HUES64 (cell line): ENCODE results near the gene PRR15L.

ENCODE experiments used
- H3K27ac ChIP-seq: 2 replicates; pipeline ENCODE4 v1.7.0; 2013; ENCODE audit warnings: low read depth, low read length, inconsistent platforms
- H3K27me3 ChIP-seq: 2 replicates; pipeline ENCODE4 v1.6.1; 2013; ENCODE audit warnings: mild to moderate bottlenecking, low read length; ENCODE audit not compliant: insufficient read depth
- H3K36me3 ChIP-seq: 2 replicates; pipeline ENCODE4 v1.6.1; 2013; ENCODE audit warnings: mild to moderate bottlenecking, low read length; ENCODE audit not compliant: insufficient read depth
- H3K4me1 ChIP-seq: 2 replicates; pipeline ENCODE4 v1.6.1; 2013; ENCODE audit warnings: mild to moderate bottlenecking, low read length, moderate library complexity; ENCODE audit not compliant: insufficient read depth
- H3K4me3 ChIP-seq: 2 replicates; pipeline ENCODE4 v1.5.1; 2013; ENCODE audit warnings: mild to moderate bottlenecking, low read length, moderate library complexity
- H3K9ac ChIP-seq: 2 replicates; pipeline ENCODE4 v1.6.1; 2013; ENCODE audit warnings: mild to moderate bottlenecking, low read depth, low read length
- H3K9me3 ChIP-seq: 2 replicates; pipeline ENCODE4 v1.6.1; 2013; ENCODE audit warnings: low read depth, low read length; ENCODE audit not compliant: insufficient read depth
- WGBS: fragments of 150-250, 120-280 bp; methylation state at CpG from one replicate; pipeline ENCODE4 v1.1.7; 2013; ENCODE audit warnings: missing lambda C conversion rate; 5-methylcytosine and 5-hydroxymethylcytosine counted together

PRR15L gene

GRCh38 chr17:47987240-47987835, 29.7 kb upstream of the PRR15L start:
- Histone ChIP-seq H3K27ac (no peak overlapping the region), H3K36me3 (peaks cover 16% of the 10 kb centered on the region), H3K9me3 (no peaks in the 10 kb centered on the region), H3K27me3 (no peaks in the 10 kb centered on the region), H3K4me1 (peaks cover 38% of the 10 kb centered on the region), H3K9ac (no peak overlapping the region), H3K4me3 (no peak overlapping the region)
- WGBS, result 30% methylated on average over 17 of the region's 17 CpGs

- peaks cover 24% of the 10 kb centered on the region for H3K36me3 ChIP-seq
- no peaks in the 10 kb centered on the region for H3K27me3 ChIP-seq
- H3K9me3 ChIP-seq, result no peaks in the 10 kb centered on the region
- H3K4me3 ChIP-seq, result no peak overlapping the region
- peaks cover 30% of the 10 kb centered on the region for H3K4me1 ChIP-seq
- H3K27ac ChIP-seq, result no peak overlapping the region
- WGBS, result 86% methylated on average over 5 of the region's 5 CpGs
- H3K9ac ChIP-seq, result no peak overlapping the region
These were observed 28.8 kb upstream of the PRR15L start for GRCh38 chr17:47986520-47986919.

DNA sequence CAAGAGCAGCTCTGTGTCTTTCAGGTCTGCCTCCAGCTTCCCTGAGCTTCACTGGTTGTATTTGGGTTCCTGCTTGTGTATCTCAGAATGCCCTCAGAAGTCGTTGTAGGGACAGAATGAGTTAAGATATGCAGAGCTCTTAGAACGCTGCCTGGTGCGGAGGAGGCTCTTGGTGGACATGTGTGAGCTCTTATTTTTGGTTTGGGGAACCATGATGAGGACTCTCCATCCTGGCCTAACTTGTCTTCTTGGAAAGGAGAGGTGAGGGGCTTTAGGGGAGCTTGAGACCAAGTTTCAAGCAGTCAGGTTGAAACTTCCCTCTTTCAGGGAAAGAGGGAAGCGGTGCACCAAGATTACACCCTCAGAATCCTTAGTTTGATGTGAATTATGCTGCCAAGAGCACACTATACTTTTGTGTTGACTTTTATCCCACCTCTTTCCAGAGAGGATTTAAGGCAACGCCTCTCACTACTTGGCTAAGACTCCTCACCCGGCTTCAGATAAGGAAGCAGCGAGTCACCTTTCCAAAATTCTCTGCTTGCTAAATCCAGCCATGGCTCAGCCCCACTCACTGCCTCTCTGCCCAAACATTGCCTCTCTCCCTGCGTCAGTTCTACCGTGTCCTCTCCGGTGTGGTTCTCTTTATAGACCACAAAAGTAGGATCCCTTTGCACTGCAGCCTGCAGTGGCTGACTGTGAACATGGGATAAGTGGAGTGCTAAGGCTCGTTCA, 26.0 kb upstream of the PRR15L start:
- Histone ChIP-seq H3K4me3 (no peak overlapping the region), H3K9ac (no peak overlapping the region), H3K9me3 (no peaks in the 10 kb centered on the region), H3K4me1 (peaks cover 17% of the 10 kb centered on the region; the same call in 1 of the 2 replicates), H3K27ac (no peak overlapping the region), H3K27me3 (no peaks in the 10 kb centered on the region), H3K36me3 (peaks cover 53% of the 10 kb centered on the region)
- 91% methylated on average over 11 of the region's 11 CpGs for WGBS

DNA sequence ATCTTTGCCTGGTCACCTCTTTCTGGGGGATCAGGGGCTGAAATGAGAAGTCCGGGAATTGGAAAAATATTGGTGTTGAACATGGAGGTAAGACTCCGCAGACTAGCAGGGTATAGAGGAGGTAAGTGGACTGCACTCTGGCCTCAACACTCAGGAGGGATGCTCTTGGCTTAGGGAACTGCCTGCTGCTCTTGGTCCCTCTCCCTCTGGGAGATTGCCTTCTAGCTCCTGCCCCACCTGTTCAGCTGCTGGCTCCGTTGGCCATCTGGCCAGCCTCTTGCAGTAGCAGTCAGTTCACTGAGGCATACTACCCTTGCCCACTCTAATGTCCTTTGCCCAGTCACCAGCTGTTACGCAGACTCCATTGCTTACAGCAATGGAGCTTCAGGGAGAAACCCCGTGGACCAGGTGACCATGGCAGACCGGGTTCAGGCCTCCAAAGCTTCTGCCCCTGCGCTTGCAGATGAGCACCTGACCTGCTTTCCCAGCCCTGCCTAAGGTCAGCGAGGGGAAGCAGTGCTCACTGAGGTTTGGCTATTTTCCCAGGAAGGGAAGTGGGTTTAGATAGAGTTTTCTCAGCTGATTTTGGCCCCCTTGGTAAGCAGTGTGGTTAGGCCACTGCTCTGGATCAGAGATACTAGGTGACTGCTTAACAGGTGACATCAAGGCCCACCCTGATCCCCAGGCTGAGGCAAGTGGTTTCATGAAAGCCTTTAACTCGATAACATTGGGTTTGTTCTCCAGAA, 25.1 kb upstream of the PRR15L start:
- WGBS, result 96% methylated on average over 9 of the region's 9 CpGs
- Histone ChIP-seq H3K36me3 (peaks cover 56% of the 10 kb centered on the region), H3K27me3 (no peaks in the 10 kb centered on the region), H3K27ac (no peak overlapping the region), H3K4me3 (no peak overlapping the region), H3K9ac (no peak overlapping the region), H3K9me3 (no peaks in the 10 kb centered on the region), H3K4me1 (0 out of 2 replicates have a peak, but pooled peaks cover 12% of the 10 kb centered on the region)

GRCh38 chr17:47982091-47982617, 24.5 kb upstream of the PRR15L start:
- Histone ChIP-seq H3K36me3 (peaks cover 61% of the 10 kb centered on the region), H3K9ac (no peak overlapping the region), H3K9me3 (no peaks in the 10 kb centered on the region), H3K27me3 (no peaks in the 10 kb centered on the region), H3K4me1 (0 out of 2 replicates have a peak, but pooled peaks cover 5% of the 10 kb centered on the region), H3K4me3 (no peak overlapping the region), H3K27ac (no peak overlapping the region)
- WGBS, result 94% methylated on average over 12 of the region's 14 CpGs

DNA sequence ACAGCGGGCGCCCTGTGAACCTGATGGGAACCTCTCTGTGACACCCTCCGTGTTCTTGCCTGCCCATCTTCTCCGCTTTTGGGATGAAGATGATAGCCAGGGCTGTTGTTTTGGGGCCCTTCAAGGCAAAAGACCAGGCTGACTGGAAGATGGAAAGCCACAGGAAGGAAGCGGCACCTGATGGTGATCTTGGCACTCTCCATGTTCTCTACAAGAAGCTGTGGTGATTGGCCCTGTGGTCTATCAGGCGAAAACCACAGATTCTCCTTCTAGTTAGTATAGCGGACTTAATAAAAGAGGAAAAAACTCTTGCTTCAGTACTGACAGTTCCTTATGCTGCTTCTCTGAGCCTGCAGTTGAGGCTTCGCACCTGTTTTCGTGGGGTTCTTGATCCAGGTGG, 23.8 kb upstream of the PRR15L start:
- Histone ChIP-seq H3K36me3 (peaks cover 66% of the 10 kb centered on the region), H3K9ac (no peak overlapping the region), H3K27ac (no peak overlapping the region), H3K4me1 (0 out of 2 replicates have a peak, but pooled peaks cover 1% of the 10 kb centered on the region), H3K27me3 (no peaks in the 10 kb centered on the region), H3K4me3 (no peak overlapping the region), H3K9me3 (no peaks in the 10 kb centered on the region)
- 96% methylated on average over 9 of the region's 9 CpGs for WGBS

DNA sequence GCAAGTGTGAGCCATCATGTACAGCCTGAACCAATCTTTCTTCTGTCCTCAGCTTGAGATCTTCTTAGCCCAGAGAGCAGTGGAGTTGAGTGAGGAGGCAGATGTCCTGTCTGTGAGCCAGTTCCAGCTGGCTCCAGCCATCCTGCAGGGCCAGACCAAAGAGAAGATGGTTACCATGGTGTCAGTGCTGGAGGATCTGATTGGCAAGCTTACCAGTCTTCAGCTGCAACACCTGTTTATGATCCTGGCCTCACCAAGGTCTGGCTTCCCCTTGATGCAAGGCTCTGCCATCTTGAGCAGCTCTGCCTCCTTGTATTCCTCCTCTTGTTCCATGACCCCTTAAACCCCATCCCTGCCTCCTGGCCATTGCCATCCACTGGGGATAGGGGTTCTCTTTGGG, 22.9 kb upstream of the PRR15L start:
- peaks cover 75% of the 10 kb centered on the region for H3K36me3 ChIP-seq

GRCh38 chr17:47978324-47978723, 20.6 kb upstream of the PRR15L start:
- whole genome bisulfite sequencing, result 27% methylated on average over 7 of the region's 7 CpGs
- Histone ChIP-seq H3K27ac (no peak overlapping the region), H3K4me1 (no peaks in the 10 kb centered on the region), H3K9ac (no peak overlapping the region), H3K27me3 (no peaks in the 10 kb centered on the region), H3K4me3 (no peak overlapping the region), H3K36me3 (peaks cover 86% of the 10 kb centered on the region), H3K9me3 (no peaks in the 10 kb centered on the region)

More for the DNA sequence above, 22.9 kb upstream of the PRR15L start:
- H3K9ac ChIP-seq, result no peak overlapping the region
- H3K4me1 ChIP-seq, result no peaks in the 10 kb centered on the region
- no peaks in the 10 kb centered on the region for H3K9me3 ChIP-seq
- no peaks in the 10 kb centered on the region for H3K27me3 ChIP-seq
- no peak overlapping the region for H3K27ac ChIP-seq
- no peak overlapping the region for H3K4me3 ChIP-seq

- Histone ChIP-seq H3K4me3 (no peak overlapping the region), H3K9ac (no peak overlapping the region), H3K9me3 (no peaks in the 10 kb centered on the region), H3K27me3 (no peaks in the 10 kb centered on the region), H3K4me1 (no peaks in the 10 kb centered on the region), H3K36me3 (peaks cover 68% of the 10 kb centered on the region), H3K27ac (no peak overlapping the region)
- WGBS, result 97% methylated on average over 9 of the region's 10 CpGs
These were observed 18.1 kb upstream of the PRR15L start for GRCh38 chr17:47975823-47976205.

- Histone ChIP-seq H3K36me3 (peaks cover 63% of the 10 kb centered on the region), H3K9ac (no peak overlapping the region), H3K27ac (no peak overlapping the region), H3K27me3 (no peaks in the 10 kb centered on the region), H3K4me3 (no peak overlapping the region), H3K4me1 (peaks cover 2% of the 10 kb centered on the region; the same call in 1 of the 2 replicates), H3K9me3 (no peaks in the 10 kb centered on the region)
- WGBS, result 91% methylated on average over 15 of the region's 15 CpGs
These were observed 17.6 kb upstream of the PRR15L start for GRCh38 chr17:47975189-47975822.

- Histone ChIP-seq H3K9me3 (no peaks in the 10 kb centered on the region), H3K36me3 (peaks cover 45% of the 10 kb centered on the region), H3K4me1 (peaks cover 4% of the 10 kb centered on the region; the same call in 1 of the 2 replicates), H3K9ac (no peak overlapping the region), H3K4me3 (no peak overlapping the region), H3K27me3 (no peaks in the 10 kb centered on the region), H3K27ac (no peak overlapping the region)
- 95% methylated on average over 8 of the region's 8 CpGs for WGBS
These were observed 15.9 kb upstream of the PRR15L start for GRCh38 chr17:47973541-47973940.
